ENCODE measurements around the gene EHBP1L1. TPM values are rescaled to one million over a fixed set of nuclear protein-coding genes. Genes with fewer than 3 reads are reported as not detected.
A peak's percentile ranks its signal among the peaks of the same experiment; 100 is the strongest.

Gene EHBP1L1
- total RNA-seq, 4 donors from 2014 or later, result 21.2 to 125 (median 65.6) TPM

GRCh38 chr11:65571420-65571819 is 4.4 kb upstream of the EHBP1L1 start:
- ATAC-seq (ENCODE audit: low FRiP score) (no peak), DNase-seq (ENCODE audit: low spot score) (no peak)
- TF ChIP-seq CTCF (IDR thresholded peaks at IDR 0.05), result no peak

GRCh38 chr11:65571940-65572339 is 3.9 kb upstream of the EHBP1L1 start:
- no peak for ATAC-seq (ENCODE audit: low FRiP score)
- DNase-seq (ENCODE audit: low spot score), result no peak
- no peak for TF ChIP-seq CTCF (IDR thresholded peaks at IDR 0.05)

GRCh38 chr11:65572356-65573051 is 3.3 kb upstream of the EHBP1L1 start, which contains the start of gene FAM89B:
TSS of gene FAM89B (plus strand) at chr11:65572538. CDS start at chr11:65572670, 132 bp downstream.
- DNase-seq (ENCODE audit: low spot score), result peak; percentile 82
- no peak for TF ChIP-seq CTCF (IDR thresholded peaks at IDR 0.05)
- ATAC-seq (ENCODE audit: low FRiP score), result peak; percentile 26

GRCh38 chr11:65573391-65574079 is 2.3 kb upstream of the EHBP1L1 start:
- no peak for DNase-seq (ENCODE audit: low spot score)
- TF ChIP-seq CTCF (IDR thresholded peaks at IDR 0.05), result no peak

GRCh38 chr11:65574109-65574810 is 1.6 kb upstream of the EHBP1L1 start:
- peak; percentile 46 for ATAC-seq (ENCODE audit: low FRiP score)
- DNase-seq (ENCODE audit: low spot score), result no peak
- peak in 2 of 3 donors; percentile 38 to 71 for TF ChIP-seq CTCF (IDR thresholded peaks at IDR 0.05)

More at GRCh38 chr11:65573391-65574079, 2.3 kb upstream of the EHBP1L1 start:
- ATAC-seq (ENCODE audit: low FRiP score), result no peak

GRCh38 chr11:65574811-65575567 is 864 bp upstream of the EHBP1L1 start:
- ATAC-seq (ENCODE audit: low FRiP score) (no peak), DNase-seq (ENCODE audit: low spot score) (no peak)
- TF ChIP-seq CTCF (IDR thresholded peaks at IDR 0.05), result no peak
